K562 (cell line): ENCODE data around the gene EVI5. TPM values are rescaled to one million over a fixed set of nuclear protein-coding genes. Genes with fewer than 3 reads are reported as not detected.

Experiments
- ARHGAP35 ChIP-seq: fragments of 450-650 bp; IDR thresholded peaks from 2 replicates; pipeline ENCODE4 v1.6.1; 2018; ENCODE audit not compliant: partially characterized antibody
- ARNT ChIP-seq, 2 experiments: fragments of 450-650 bp; IDR thresholded peaks; 2 replicates each; pipeline ENCODE4 v1.6.1; 2016; ENCODE audit warnings: mild to moderate bottlenecking in 1 of 2
- BDP1 ChIP-seq: IDR thresholded peaks from 3 replicates; pipeline ENCODE4 v1.6.1; 2011; ENCODE audit not compliant: insufficient read length, insufficient read depth
- CSDE1 ChIP-seq, 2 experiments: fragments of 450-650 bp; IDR thresholded peaks; 2 replicates each; pipeline ENCODE4 v1.6.1; 2016; ENCODE audit warnings: mild to moderate bottlenecking in 1 of 2
- FOXM1 ChIP-seq, 2 experiments: fragments of 450-650 bp in 1 of 2; sonication (generic) in 1 of 2; formaldehyde crosslinking in 1 of 2; IDR thresholded peaks; 2 replicates each; pipeline versions ENCODE4 v1.6.1 to v1.9.0; 2017 to 2022; ENCODE audit warnings: low read depth in 2 of 2, mild to moderate bottlenecking in 2 of 2, missing genetic modification reagents in 1 of 2, moderate library complexity in 1 of 2
- HOXB6 ChIP-seq: fragments of 250-450 bp; sonication (Bioruptor Pico); IDR thresholded peaks from 2 replicates; pipeline ENCODE4 v1.5.1; 2022; ENCODE audit warnings: mild to moderate bottlenecking, borderline replicate concordance
- IRF9 ChIP-seq: fragments of 450-650 bp; IDR thresholded peaks from 2 replicates; pipeline ENCODE4 v1.6.1; 2016; ENCODE audit warnings: missing biosample characterization, missing genetic modification characterization
- KAT2B ChIP-seq: IDR thresholded peaks from one replicate; pipeline ENCODE4 v1.6.1; 2012; ENCODE audit warnings: low read depth, mild to moderate bottlenecking, control low read depth, inconsistent platforms, low read length, moderate library complexity
- MCM7 ChIP-seq, 2 experiments: fragments of 450-650 bp; IDR thresholded peaks; 2 replicates each; pipeline ENCODE4 v1.6.1; 2016 to 2018
- PATZ1 ChIP-seq: fragments of 250-450 bp; sonication (Bioruptor Pico); IDR thresholded peaks from 2 replicates; pipeline ENCODE4 v1.5.0; 2020; ENCODE audit warnings: mild to moderate bottlenecking, borderline replicate concordance
- POLR2B ChIP-seq: fragments of 450-650 bp; IDR thresholded peaks from 2 replicates; pipeline ENCODE4 v1.6.1; 2018; ENCODE audit warnings: low read depth; ENCODE audit not compliant: partially characterized antibody
- RNF219 ChIP-seq: fragments of 250-450 bp; sonication (Bioruptor Pico); IDR thresholded peaks from 2 replicates; pipeline ENCODE4 v1.5.0; 2022; ENCODE audit warnings: mild to moderate bottlenecking
- SPI1 ChIP-seq: IDR thresholded peaks from 2 replicates; pipeline ENCODE4 v1.6.1; 2011; ENCODE audit warnings: low read depth, low read length, control low read depth, borderline replicate concordance
- STAT5B ChIP-seq: fragments of 250-450 bp; sonication (Bioruptor Pico); IDR thresholded peaks from 2 replicates; pipeline ENCODE4 v1.8.0; 2021; ENCODE audit warnings: mild to moderate bottlenecking, inconsistent platforms
- ZFP91 ChIP-seq: sonication (generic); formaldehyde crosslinking; IDR thresholded peaks from 2 replicates; pipeline ENCODE4 v1.8.0; 2022; ENCODE audit warnings: mild to moderate bottlenecking, missing genetic modification reagents
- polyA plus RNA-seq, 8 experiments: library from polyadenylated mRNA; depleted of rRNA in 4 of 8; stranded (reverse) in 5 of 8; unstranded in 3 of 8; fragments of >200 nt; fragmentation: Nextera tagmentation in 2 of 8; fragmentation: Illumina TruSeq in 1 of 8; extraction: Ambion mirVana in 2 of 8; extraction: Trizol in 1 of 8; gene quantifications; 2 replicates each; pipeline versions ENCODE4 v1.2.1 to v1.2.3, GENCODE V29; 2011 to 2014; ENCODE audit warnings: inconsistent platforms in 1 of 8, missing spikeins in 1 of 8
- total RNA-seq, 7 experiments: library from RNA; depleted of rRNA in 6 of 7; stranded (reverse); fragments of >200 nt in 6 of 7; fragmentation: Illumina TruSeq in 2 of 7; extraction: Trizol in 2 of 7; gene quantifications; 2 replicates each; pipeline versions ENCODE4 v1.2.1 to v1.2.3, GENCODE V29; 2011 to 2021; ENCODE audit warnings: low replicate concordance in 1 of 7
- TF ChIP-seq, protein P1 (sequence below), 2 experiments: fragments of 450-650 bp in 1 of 2; IDR thresholded peaks; 2 replicates each; pipeline ENCODE4 v1.6.1; 2011 to 2017; ENCODE audit warnings: low read depth in 2 of 2, antibody characterized with exemption in 1 of 2, borderline replicate concordance in 1 of 2, low read length in 1 of 2, mild to moderate bottlenecking in 1 of 2, mixed read lengths in 1 of 2; ENCODE audit not compliant: control insufficient read depth in 1 of 2

Gene EVI5
- total and polyA plus RNA-seq, 9 of the 15 experiments (the other 6 are each of a cell fraction or from before 2014, with no cell fraction given): 1.7 to 50.1 (median 13.7) TPM

DNA sequence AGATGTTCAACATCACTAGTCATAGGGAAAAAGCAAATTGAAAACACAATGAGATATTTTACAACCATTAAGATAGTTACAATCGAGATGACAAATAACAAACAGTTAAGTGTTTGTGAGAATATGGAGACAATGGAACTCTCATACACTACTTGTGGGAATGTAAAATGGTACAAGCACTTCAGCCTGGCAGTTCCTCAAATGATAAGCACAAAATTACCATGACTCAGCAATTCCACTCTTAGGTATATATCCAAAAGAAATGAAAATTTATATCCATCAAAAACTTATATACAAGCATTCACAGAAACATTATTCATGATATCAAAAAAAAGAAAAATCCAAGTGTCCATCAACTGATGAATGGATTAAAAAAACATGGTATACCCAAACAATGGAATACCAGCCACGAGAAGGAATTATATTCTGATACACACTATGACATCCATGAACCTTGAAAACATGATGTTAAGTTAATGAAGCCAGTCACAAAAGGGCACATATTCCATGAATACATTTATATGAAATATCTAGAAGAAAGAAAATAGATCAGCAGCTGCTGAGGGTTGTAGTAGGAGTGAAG lies 76.4 kb downstream of the EVI5 start (continued):
- TF ChIP-seq SPI1 (peak; percentile 88), FOXM1 (IDR thresholded peaks at IDR 0.05; ENCODE audit: low read depth) (peak; percentile 52; the same call in 1 of the 2 replicates), FOXM1 (CRISPR knock-in tag; IDR thresholded peaks at IDR 0.05; ENCODE audit: low read depth) (no peak), RNF219 (CRISPR knock-in tag) (no peak), ARNT (IDR thresholded peaks at IDR 0.05) (no peak; a peak in 1 of 4 replicates), IRF9 (tag) (no peak), PATZ1 (CRISPR knock-in tag) (no peak), STAT5B (CRISPR knock-in tag) (no peak), ARHGAP35 (no peak), HOXB6 (CRISPR knock-in tag) (no peak), POLR2B (no peak), MCM7 (IDR thresholded peaks at IDR 0.05) (no peak), ZFP91 (CRISPR knock-in tag) (no peak), CSDE1 (IDR thresholded peaks at IDR 0.05) (no peak), BDP1 (no peak), KAT2B (no peak)
- TF ChIP-seq, protein P1, sequence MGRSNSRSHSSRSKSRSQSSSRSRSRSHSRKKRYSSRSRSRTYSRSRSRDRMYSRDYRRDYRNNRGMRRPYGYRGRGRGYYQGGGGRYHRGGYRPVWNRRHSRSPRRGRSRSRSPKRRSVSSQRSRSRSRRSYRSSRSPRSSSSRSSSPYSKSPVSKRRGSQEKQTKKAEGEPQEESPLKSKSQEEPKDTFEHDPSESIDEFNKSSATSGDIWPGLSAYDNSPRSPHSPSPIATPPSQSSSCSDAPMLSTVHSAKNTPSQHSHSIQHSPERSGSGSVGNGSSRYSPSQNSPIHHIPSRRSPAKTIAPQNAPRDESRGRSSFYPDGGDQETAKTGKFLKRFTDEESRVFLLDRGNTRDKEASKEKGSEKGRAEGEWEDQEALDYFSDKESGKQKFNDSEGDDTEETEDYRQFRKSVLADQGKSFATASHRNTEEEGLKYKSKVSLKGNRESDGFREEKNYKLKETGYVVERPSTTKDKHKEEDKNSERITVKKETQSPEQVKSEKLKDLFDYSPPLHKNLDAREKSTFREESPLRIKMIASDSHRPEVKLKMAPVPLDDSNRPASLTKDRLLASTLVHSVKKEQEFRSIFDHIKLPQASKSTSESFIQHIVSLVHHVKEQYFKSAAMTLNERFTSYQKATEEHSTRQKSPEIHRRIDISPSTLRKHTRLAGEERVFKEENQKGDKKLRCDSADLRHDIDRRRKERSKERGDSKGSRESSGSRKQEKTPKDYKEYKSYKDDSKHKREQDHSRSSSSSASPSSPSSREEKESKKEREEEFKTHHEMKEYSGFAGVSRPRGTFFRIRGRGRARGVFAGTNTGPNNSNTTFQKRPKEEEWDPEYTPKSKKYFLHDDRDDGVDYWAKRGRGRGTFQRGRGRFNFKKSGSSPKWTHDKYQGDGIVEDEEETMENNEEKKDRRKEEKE (IDR thresholded peaks at IDR 0.05; ENCODE audit: borderline replicate concordance in 1 of 2, control insufficient read depth in 1 of 2, low read depth in 2 of 2, low read length in 1 of 2): no peak
